ENCODE data around the gene AFF3. TPM values are rescaled to one million over a fixed set of nuclear protein-coding genes. Genes with fewer than 3 reads are reported as not detected.

AFF3 gene
- total and polyA plus RNA-seq, 2 of the 8 experiments (the other 6 are each of a cell fraction or from before 2014, with no cell fraction given), result 0.27 to 3.0 TPM

DNA sequence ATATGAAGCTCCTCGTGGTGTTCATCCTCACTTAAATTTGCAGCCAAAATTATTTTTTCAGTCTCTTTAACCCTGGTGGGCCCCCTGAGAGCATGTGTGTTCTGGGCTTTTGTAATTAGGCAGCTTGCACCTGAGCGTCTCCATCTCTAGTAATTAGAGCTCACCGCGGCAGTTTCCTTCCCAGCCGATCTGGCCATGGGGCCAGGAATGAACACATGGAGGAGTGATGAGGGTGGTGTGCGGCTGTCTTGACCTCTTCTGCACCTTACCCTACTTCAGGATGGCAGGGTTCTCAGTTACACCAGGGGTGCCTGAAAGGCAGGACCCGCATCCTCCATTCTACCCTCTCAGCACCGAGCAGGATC is 98.5 kb downstream of the AFF3 start (continued):
- TF ChIP-seq CBX8 (IDR thresholded peaks at IDR 0.05; ENCODE audit: borderline replicate concordance, low read depth, low read length) (no peak), NANOG (IDR thresholded peaks at IDR 0.05; ENCODE audit: insufficient read depth, low read depth, low read length, poor library complexity, severe bottlenecking) (no peak)
